T-helper 2 cell treated with Interferon-gamma antibody and Interleukin-4, amounts not matched to agents 5 μg/mL and 100 μg/mL, for 36 hours (primary cell): ENCODE results near the gene BCAR3.

Experiments used
- DNase-seq: peaks from one replicate; pipeline ENCODE4 v3.0.0; 2021; ENCODE audit warnings: low spot score
- H3K27ac Mint-ChIP-seq: one replicate; pipeline ENCODE4 v1.8.0; 2021; ENCODE audit warnings: mild to moderate bottlenecking, mixed read lengths
- H3K27me3 Mint-ChIP-seq: one replicate; pipeline ENCODE4 v1.8.0; 2021; ENCODE audit warnings: low read depth, mixed read lengths
- H3K36me3 Mint-ChIP-seq: one replicate; pipeline ENCODE4 v1.8.0; 2021; ENCODE audit warnings: low read depth, mixed read lengths
- H3K4me1 Mint-ChIP-seq: one replicate; pipeline ENCODE4 v1.8.0; 2021; ENCODE audit warnings: low read depth, mixed read lengths
- H3K4me3 Mint-ChIP-seq: one replicate; pipeline ENCODE4 v1.8.0; 2022; ENCODE audit warnings: mild to moderate bottlenecking, moderate library complexity, mixed read lengths
- H3K9me3 Mint-ChIP-seq: one replicate; pipeline ENCODE4 v1.8.0; 2021; ENCODE audit warnings: mixed read lengths

The BCAR3 gene

DNA sequence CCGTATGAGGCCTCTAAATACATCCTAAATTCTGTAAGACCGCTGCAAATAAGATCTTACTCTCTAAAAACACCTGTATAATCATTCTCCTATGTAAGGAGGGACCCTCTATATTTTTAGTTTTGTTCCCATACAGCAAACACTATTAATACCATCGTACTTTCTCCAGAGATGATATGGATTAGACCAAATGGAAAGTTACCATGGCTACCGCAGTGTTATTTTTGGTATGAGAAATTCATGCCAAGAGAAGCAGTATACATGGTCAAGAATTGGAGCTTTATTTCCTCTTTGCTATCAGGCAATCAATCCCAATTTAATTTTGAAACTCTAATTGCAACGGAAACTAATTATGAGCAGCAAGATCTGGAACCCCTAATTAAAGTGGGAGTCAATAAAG is 70.0 kb downstream of the BCAR3 start:
- Mint-ChIP-seq H3K27ac (no peak overlapping the region), H3K36me3 (no peaks in the 10 kb centered on the region), H3K4me3 (no peak overlapping the region), H3K9me3 (no peaks in the 10 kb centered on the region), H3K27me3 (peaks cover 6% of the 10 kb centered on the region), H3K4me1 (peaks cover 42% of the 10 kb centered on the region)
- DNase-seq: no peak

DNA sequence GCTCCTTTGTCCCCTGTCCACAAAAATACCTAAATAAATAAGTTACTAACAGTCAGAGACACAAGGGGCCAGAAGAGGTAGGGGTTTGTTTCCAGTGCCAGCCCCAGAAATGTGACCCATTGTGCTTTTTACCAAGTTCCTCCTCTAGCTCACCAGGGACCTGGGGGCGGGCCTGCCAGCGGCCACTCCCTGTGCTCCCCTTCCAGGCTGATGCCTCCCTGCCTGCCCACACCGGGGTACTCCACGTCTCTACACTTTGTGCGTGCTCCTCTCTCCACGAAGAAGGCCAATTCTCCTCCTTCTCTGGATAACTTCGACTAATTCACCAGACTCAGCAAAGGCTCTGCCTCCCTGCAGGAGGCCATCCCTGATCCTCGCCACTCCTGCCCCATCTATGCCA is 72.1 kb downstream of the BCAR3 start:
- Mint-ChIP-seq H3K4me3 (no peak overlapping the region), H3K4me1 (peaks cover 31% of the 10 kb centered on the region), H3K27me3 (peaks cover 8% of the 10 kb centered on the region), H3K9me3 (no peaks in the 10 kb centered on the region), H3K36me3 (no peaks in the 10 kb centered on the region), H3K27ac (no peak overlapping the region)
- no peak for DNase-seq

DNA sequence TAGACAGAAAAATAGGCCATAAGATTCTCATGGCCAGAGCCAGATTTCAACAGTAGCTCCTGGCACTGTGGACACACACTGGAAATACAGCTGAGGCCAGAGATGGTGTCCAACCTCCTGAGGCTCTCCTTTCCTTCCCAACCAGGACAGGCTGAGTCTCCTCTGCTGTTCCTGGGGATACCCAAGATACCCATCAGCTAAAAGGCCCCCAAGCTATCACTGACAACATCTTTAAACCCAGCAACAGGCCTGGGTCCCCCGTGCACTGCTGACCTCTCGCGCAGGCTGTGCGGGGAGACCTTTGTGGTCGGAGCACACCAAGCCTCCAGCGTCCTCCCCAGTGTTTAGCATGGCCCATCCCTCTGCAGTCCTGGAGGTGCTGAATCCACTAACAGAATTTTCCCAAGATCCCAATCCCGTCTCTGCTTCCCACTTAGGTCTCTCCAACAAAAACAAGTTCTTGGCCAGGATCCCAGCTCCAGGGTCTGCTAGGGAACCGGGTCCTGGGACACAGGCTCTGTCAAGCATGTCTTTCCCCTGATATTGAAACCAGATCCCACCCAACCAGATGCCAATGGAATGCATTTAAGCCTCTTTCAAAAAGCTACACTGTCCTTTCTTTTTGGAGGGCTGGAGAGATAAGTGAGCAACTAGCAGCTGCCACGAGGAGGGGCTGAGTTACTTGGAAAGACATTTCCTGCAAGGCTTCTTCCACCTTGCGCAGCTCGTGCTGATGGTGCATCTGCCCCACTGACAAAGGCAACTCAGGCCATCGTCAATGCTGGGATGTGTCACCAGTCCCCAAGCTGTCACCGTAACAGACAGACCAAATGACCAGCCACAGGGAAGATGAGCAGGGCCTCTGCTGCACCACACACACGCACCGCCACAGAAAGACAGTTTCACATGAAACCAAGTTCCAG is 73.2 kb downstream of the BCAR3 start:
- H3K4me3 Mint-ChIP-seq: peak overlapping the region; percentile 27
- H3K36me3 Mint-ChIP-seq: no peaks in the 10 kb centered on the region
- H3K4me1 Mint-ChIP-seq: peaks cover 31% of the 10 kb centered on the region
- H3K27ac Mint-ChIP-seq: no peak overlapping the region
- H3K9me3 Mint-ChIP-seq: no peaks in the 10 kb centered on the region
- H3K27me3 Mint-ChIP-seq: peaks cover 13% of the 10 kb centered on the region
- no peak for DNase-seq

DNA sequence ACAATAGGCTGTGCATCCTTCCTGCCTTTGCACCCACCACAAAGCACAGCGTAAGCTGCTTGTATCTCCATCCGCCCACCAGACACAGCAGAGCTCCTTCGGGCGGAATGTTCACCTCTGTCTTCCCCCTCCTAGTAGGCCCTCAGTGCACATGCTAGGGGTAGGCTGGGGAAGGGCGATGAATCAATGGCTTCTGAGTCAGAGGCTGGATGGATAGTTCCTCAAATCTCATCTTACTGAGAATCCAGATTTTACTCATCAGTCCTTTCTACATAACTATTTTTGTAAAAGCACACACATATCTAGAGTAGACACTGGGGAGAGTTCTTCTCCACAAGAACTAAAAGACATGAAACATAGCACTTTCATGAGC is 73.8 kb downstream of the BCAR3 start:
- Mint-ChIP-seq H3K27me3 (peaks cover 9% of the 10 kb centered on the region), H3K9me3 (no peaks in the 10 kb centered on the region), H3K4me3 (no peak overlapping the region), H3K36me3 (no peaks in the 10 kb centered on the region), H3K27ac (no peak overlapping the region), H3K4me1 (peaks cover 31% of the 10 kb centered on the region)
- peak; percentile 78 for DNase-seq

DNA sequence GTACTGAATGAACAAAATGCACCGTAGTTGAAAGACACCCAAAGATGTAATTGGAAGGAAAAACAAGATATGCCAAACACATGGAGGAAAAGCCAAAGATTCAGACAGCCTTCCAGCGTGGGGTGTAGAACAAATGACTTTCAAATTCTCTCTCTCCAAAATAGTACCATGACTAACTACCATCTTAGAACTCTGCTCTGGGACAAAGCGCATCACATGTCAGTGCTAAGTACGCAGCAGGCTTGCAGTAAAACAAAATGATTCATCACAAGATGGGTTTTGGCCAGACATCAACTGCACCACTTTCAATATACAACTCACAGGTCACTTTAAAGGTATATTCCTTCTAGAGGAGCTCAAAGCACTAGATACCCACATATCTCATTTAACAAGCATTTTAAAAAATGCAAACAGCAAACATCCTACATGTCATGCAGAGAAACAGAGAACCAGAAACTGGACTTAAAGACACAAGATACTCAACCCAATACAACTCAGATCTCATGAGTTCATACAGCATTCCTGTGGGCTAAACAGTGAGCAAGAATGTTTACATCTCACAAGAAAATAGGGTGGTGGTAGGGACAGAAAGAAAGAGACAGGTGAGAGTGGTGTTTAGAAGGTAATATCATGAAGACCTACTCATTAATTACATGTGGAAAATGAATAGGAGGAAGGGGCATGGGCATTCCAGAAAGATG is 75.7 kb downstream of the BCAR3 start:
- H3K4me3 Mint-ChIP-seq: no peak overlapping the region

DNA sequence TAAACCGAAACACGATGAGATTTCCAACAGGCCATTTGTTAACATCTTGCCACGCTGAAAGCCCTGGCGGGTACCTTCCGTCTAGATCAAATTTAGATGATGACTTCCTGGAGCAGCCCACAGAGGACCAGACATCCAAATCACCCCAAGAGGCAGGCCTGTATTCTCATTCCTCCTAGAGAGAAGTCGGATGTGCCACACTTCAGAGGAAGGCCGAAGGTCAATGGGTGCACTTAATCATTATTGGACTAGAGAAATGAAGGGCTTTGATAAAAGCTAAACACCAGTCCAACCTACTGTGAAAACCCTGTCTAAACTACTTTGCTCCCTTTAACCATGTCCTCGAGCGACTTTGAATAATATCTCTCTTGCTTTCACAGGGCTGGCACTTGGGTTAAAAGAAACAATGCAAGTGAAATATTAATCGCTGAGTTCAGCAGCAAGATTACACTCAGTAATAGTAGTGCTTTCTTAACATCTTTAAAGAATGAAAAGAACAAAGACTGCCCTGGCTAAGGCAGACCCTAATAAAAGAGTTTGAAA is 76.5 kb downstream of the BCAR3 start:
- peaks cover 31% of the 10 kb centered on the region for H3K4me1 Mint-ChIP-seq
- H3K27ac Mint-ChIP-seq: no peak overlapping the region
- no peak overlapping the region for H3K4me3 Mint-ChIP-seq
- DNase-seq: no peak
- H3K9me3 Mint-ChIP-seq: no peaks in the 10 kb centered on the region
- H3K27me3 Mint-ChIP-seq: peaks cover 9% of the 10 kb centered on the region
- no peaks in the 10 kb centered on the region for H3K36me3 Mint-ChIP-seq

More for the DNA sequence above, 75.7 kb downstream of the BCAR3 start:
- Mint-ChIP-seq H3K9me3 (no peaks in the 10 kb centered on the region), H3K4me1 (peaks cover 31% of the 10 kb centered on the region), H3K27me3 (peaks cover 9% of the 10 kb centered on the region), H3K36me3 (no peaks in the 10 kb centered on the region), H3K27ac (no peak overlapping the region)
- DNase-seq: no peak

DNA sequence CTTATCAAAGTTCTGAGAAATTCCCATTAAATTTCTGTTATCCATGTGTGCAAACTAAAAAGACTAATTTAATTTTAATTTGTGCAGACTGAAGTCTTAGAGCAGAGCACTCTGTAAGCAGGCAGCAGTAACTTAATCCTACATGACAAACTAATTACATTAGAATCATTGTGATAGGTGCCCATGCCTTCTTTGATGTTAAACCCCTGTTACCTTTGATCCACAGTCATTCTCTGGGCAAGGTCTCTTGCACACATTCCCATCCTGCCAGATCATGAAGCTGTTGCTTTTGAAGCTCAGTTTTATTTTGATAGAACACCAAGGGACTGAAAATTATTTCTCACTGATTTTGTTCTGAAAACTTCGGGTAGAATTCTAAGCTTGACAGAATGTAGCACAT is 77.2 kb downstream of the BCAR3 start:
- H3K27ac Mint-ChIP-seq: no peak overlapping the region
- DNase-seq: no peak
- peaks cover 9% of the 10 kb centered on the region for H3K27me3 Mint-ChIP-seq
- no peaks in the 10 kb centered on the region for H3K9me3 Mint-ChIP-seq
- peaks cover 26% of the 10 kb centered on the region for H3K4me1 Mint-ChIP-seq
- no peak overlapping the region for H3K4me3 Mint-ChIP-seq
- H3K36me3 Mint-ChIP-seq: no peaks in the 10 kb centered on the region

DNA sequence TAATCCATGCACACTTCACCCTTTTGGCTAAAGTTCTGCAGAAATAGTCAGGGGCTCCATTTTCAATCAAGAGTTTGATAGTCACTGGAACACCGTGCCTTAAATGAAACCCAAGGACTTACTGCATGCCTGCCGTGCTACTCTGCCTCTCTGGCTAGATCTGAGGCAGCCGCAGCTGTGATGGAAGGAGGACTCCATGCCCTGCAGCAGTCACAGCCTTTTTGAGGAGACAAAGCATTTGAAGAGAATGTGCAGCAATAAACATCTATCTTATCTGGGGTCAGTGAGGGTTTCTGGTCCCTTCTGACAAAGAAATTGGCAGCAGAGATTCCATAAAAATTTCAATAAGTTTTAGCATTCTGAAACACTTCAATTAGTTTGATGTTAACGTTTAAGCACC is 78.0 kb downstream of the BCAR3 start:
- Mint-ChIP-seq H3K27me3 (peaks cover 9% of the 10 kb centered on the region), H3K36me3 (no peaks in the 10 kb centered on the region), H3K9me3 (no peaks in the 10 kb centered on the region), H3K4me3 (no peak overlapping the region), H3K4me1 (peaks cover 18% of the 10 kb centered on the region), H3K27ac (no peak overlapping the region)
- DNase-seq: no peak

DNA sequence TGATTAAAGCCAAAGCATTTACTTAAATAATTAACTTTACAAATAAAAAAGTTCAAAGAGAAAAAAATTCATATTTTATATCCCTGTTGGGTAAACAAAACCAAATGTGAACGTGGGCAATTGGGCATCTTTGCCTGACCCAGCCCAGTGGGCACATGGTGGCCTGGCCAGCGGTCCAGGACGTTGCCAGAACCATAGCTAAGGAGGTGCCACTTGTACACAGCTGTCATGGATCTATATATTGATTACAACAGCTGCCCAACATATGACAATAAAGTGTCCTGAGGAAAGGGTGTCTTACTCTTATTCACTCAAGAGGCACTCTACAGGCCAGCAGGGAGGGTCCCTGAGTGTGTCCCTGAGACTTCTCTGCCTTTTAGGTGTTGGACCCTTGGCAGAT is 78.5 kb downstream of the BCAR3 start:
- Mint-ChIP-seq H3K4me1 (peaks cover 15% of the 10 kb centered on the region), H3K4me3 (no peak overlapping the region), H3K36me3 (no peaks in the 10 kb centered on the region), H3K27me3 (peaks cover 9% of the 10 kb centered on the region), H3K27ac (no peak overlapping the region), H3K9me3 (no peaks in the 10 kb centered on the region)
- no peak for DNase-seq

DNA sequence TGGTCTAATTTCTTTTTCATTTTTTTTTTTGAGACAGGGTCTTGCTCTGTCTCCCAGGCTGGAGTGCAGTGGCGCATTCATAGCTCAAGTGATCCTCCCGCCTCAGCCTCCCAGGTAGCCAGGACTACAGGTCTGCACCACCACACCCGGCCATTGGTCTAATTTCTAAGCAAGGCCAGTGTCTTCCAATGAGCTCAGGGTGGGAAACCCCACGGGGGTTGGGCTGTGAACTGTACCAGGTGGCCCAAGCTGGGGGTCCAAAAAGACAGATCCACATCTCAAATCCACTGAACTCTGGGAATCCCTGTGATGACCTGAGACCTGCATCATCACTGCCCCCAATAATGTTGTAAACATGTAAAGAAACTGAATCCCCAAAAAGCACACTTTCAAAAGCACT is 79.5 kb downstream of the BCAR3 start:
- H3K36me3 Mint-ChIP-seq: no peaks in the 10 kb centered on the region
- DNase-seq: no peak
- no peak overlapping the region for H3K27ac Mint-ChIP-seq
- peaks cover 8% of the 10 kb centered on the region for H3K4me1 Mint-ChIP-seq
- H3K9me3 Mint-ChIP-seq: no peaks in the 10 kb centered on the region
- H3K4me3 Mint-ChIP-seq: no peak overlapping the region
- H3K27me3 Mint-ChIP-seq: peaks cover 12% of the 10 kb centered on the region

DNA sequence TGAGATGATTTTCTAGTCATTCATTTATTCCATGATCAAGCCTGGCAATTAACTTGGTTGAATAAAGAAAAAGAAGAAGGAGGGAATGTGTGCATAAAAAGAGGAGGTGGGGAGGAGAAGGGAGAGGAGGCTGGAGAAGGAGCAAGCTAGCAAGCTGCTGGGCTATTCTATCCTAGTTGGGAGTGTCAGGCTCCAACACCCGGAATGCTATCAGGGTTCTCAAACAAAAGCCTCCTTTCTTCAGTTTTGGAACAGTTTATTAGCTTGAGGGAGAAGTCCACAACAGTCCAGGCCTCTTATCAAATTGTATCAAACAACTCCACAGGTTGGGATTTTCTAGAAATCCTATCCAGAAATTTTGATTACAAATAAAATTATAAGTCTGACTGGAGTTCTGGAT is 80.0 kb downstream of the BCAR3 start:
- peaks cover 16% of the 10 kb centered on the region for H3K27me3 Mint-ChIP-seq
- no peaks in the 10 kb centered on the region for H3K36me3 Mint-ChIP-seq

DNA sequence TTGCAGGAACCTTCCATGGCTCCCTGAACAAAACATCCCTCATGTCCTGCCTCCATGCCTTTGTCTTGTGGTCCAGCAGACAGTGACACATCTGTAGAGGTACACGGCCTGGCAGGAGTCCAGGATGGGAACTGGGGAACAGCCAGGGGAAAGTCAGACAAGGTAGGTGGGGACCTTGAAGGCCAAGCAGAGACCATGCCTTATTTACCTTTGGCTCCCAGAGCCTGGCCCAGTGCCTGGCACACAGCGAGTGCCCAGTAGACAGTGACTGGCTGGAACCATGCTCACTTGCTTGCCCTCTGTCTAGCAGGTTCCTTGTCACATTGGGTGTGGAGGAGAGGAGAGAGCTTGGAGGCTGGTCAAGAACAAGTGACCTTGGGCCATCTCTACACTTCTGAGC is 81.0 kb downstream of the BCAR3 start:
- Mint-ChIP-seq H3K36me3 (no peaks in the 10 kb centered on the region), H3K9me3 (no peaks in the 10 kb centered on the region), H3K4me3 (no peak overlapping the region), H3K27ac (no peak overlapping the region), H3K27me3 (peaks cover 19% of the 10 kb centered on the region), H3K4me1 (no peaks in the 10 kb centered on the region)
- no peak for DNase-seq

More for the DNA sequence above, 80.0 kb downstream of the BCAR3 start:
- Mint-ChIP-seq H3K9me3 (no peaks in the 10 kb centered on the region), H3K4me3 (no peak overlapping the region), H3K27ac (no peak overlapping the region), H3K4me1 (peaks cover 6% of the 10 kb centered on the region)
- DNase-seq: no peak

DNA sequence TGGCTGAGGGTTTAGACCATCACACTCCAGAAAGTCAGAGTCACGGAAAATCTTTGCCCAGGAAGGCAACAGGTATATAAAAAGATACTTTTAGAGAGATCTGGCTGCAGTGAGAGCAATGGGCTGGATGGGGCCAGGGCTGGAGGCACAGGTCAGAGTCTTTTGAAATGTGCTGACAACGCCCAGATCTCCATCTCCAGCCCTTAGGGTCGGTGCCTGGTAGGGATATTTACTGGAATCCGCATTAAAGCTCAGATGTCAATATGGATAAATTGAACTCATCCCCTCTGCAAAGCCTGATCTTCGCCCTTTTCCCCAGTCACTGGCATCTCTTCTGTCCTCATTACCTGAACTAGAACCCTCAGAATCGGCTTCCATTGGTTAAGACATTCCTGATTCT is 82.2 kb downstream of the BCAR3 start:
- no peak overlapping the region for H3K27ac Mint-ChIP-seq
- H3K4me3 Mint-ChIP-seq: no peak overlapping the region
- H3K4me1 Mint-ChIP-seq: no peaks in the 10 kb centered on the region
- no peaks in the 10 kb centered on the region for H3K36me3 Mint-ChIP-seq
- peaks cover 21% of the 10 kb centered on the region for H3K27me3 Mint-ChIP-seq
- no peaks in the 10 kb centered on the region for H3K9me3 Mint-ChIP-seq
- no peak for DNase-seq

DNA sequence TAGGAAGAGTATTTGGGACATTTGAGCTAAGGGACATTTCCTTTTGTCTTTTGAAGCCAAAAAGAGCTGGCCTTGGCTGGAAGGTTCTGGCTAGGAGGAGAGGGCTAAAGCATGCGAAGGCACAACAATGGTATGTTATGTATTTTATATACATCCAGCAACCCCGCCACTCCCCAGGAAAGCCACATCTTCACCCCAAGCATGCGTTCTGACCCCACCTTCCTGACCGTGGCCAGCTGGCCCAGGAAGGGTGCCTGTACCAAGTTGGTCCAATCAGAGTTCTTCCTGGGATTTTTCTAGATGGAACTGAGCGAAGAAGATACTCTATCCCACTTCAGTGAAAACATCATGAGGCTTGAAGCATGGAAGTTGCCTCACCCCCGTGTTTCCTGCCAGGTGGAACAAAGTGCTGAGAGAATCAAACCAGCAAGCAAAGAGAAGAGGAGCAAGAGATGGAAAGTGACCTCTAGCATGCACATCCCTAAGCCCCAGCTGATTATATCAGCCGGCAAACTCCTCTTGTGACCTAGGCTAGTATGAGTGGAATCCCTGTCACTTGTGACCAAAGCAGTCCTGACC is 82.7 kb downstream of the BCAR3 start:
- H3K27me3 Mint-ChIP-seq: peaks cover 19% of the 10 kb centered on the region
- no peaks in the 10 kb centered on the region for H3K36me3 Mint-ChIP-seq
- H3K4me1 Mint-ChIP-seq: no peaks in the 10 kb centered on the region
- no peaks in the 10 kb centered on the region for H3K9me3 Mint-ChIP-seq
- H3K4me3 Mint-ChIP-seq: no peak overlapping the region
- no peak for DNase-seq
- H3K27ac Mint-ChIP-seq: no peak overlapping the region
